Esophagus muscularis mucosa (tissue), 3 donors: ENCODE data around the gene TBC1D3G.
"Not testable (repeated sequence)": the region's sequence is repeated elsewhere in the genome, so short reads cannot be mapped to it uniquely, and the experiment has no call there.

Source experiments
- POLR2A ChIP-seq: fragments of 450-650 bp; IDR thresholded peaks from one replicate; pipeline ENCODE4 v1.6.1; 2017; ENCODE audit warnings: antibody characterized with exemption, moderate library complexity, mild to moderate bottlenecking, low read depth
- TF ChIP-seq, protein P1 (sequence below), 3 experiments: fragments of 200-600 bp in 2 of 3; fragments of 450-650 bp in 1 of 3; sonication (generic) in 2 of 3; IDR thresholded peaks; one replicate each; pipeline ENCODE4 v1.5.1; 2017 to 2019; ENCODE audit warnings: antibody characterized with exemption in 3 of 3, mild to moderate bottlenecking in 2 of 3, moderate library complexity in 1 of 3

DNA sequence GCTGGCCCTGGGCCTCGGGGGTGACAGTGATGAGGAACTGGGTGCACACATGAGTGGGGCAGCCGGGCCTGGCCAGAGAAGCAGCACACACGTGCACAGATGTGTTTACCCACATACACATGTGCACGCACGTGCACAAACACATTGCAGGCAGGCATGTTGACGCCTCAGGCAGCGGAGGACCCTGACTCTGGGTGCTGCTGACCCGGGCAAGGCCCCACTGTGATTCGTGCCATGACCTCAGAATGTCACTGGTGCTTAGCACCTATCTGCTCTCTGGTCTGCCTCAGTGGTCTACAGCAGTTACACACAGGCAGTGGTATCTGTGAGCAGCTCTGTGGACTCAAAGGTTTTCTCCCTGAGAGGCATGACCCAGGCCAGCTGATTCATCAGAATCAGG lies at the start of gene TBC1D3G:
- TF ChIP-seq POLR2A, result not testable (repeated sequence)
- TF ChIP-seq, protein P1, sequence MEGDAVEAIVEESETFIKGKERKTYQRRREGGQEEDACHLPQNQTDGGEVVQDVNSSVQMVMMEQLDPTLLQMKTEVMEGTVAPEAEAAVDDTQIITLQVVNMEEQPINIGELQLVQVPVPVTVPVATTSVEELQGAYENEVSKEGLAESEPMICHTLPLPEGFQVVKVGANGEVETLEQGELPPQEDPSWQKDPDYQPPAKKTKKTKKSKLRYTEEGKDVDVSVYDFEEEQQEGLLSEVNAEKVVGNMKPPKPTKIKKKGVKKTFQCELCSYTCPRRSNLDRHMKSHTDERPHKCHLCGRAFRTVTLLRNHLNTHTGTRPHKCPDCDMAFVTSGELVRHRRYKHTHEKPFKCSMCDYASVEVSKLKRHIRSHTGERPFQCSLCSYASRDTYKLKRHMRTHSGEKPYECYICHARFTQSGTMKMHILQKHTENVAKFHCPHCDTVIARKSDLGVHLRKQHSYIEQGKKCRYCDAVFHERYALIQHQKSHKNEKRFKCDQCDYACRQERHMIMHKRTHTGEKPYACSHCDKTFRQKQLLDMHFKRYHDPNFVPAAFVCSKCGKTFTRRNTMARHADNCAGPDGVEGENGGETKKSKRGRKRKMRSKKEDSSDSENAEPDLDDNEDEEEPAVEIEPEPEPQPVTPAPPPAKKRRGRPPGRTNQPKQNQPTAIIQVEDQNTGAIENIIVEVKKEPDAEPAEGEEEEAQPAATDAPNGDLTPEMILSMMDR (IDR thresholded peaks at IDR 0.05), result not testable (repeated sequence)
